ENCODE results near the gene KIAA0930. TPM values are rescaled to one million over a fixed set of nuclear protein-coding genes. Genes with fewer than 3 reads are reported as not detected.

The KIAA0930 gene
- total and polyA plus RNA-seq, 2 of the 4 experiments (the other 2 are of a cell fraction): 25.3 to 34.1 TPM

DNA sequence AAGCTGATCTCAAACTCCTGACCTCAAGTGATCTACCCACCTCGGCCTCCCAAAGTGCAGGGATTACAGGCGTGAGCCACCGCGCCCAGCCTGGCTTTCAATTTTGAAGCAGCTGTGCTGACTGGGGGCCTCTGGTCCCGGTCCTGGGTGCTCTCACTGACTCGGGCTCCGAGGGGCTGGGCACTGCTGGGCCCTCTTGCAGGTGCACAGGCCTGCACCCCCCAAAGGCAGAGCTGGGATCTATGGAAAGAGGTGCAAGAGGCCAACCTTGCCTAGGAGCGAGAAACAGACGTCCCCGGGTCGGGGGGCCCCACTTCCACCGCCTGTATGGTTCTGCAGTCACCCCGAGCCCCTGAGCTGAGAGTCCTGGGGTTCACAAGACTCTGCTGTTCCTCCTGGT, 33.2 kb downstream of the KIAA0930 start:
- H2BK120ac ChIP-seq (ENCODE audit: low read depth, low read length): 0 out of 2 replicates have a peak overlapping the region, but pooled peaks have one; percentile 12

More for the DNA sequence above, 33.2 kb downstream of the KIAA0930 start:
- ATAC-seq (ENCODE audit: low read depth) (no peak), DNase-seq (no peak)
- ChIA-PET CTCF (no interaction called here), POLR2A (ENCODE audit: unreplicated experiment) (no interaction called here)
- peaks cover 14 to 47% of the 10 kb centered on the region in 2 experiments; a peak in 3 of 4 replicates for H3K79me1 ChIP-seq (ENCODE audit: low read depth in 1 of 2, low read length in 2 of 2)
- no peaks in the 10 kb centered on the region for H3K9me3 ChIP-seq (ENCODE audit: control insufficient read depth, insufficient read depth, low read length)
- intact Hi-C loops (cut with micrococcal nuclease): no loop called here
- no peak overlapping the region for H2AFZ ChIP-seq (replicated peaks; ENCODE audit: low read length, poor library complexity)
- peaks cover 21% of the 10 kb centered on the region for H4K20me1 ChIP-seq (ENCODE audit: insufficient read depth, low read length)
- peak overlapping the region; percentile 88 for H2AK5ac ChIP-seq (ENCODE audit: low read depth, low read length)
- no peaks in the 10 kb centered on the region for H3K27me3 ChIP-seq (ENCODE audit: control insufficient read depth, insufficient read depth, low read length)
- no peak overlapping the region for H3K56ac ChIP-seq (ENCODE audit: extremely low read depth, insufficient read depth, low read length)
- H4K91ac ChIP-seq (ENCODE audit: insufficient read depth, low read depth, low read length): peak overlapping the region; percentile 47
- no peak overlapping the region for H3K23ac ChIP-seq (ENCODE audit: low read depth, low read length)
- H3K4ac ChIP-seq (ENCODE audit: low read depth, low read length): peak overlapping the region; percentile 25; the same call in 1 of the 2 replicates
- H3K9me1 ChIP-seq (ENCODE audit: insufficient read depth, low read length): peaks cover 27% of the 10 kb centered on the region
- H4K5ac ChIP-seq (ENCODE audit: low read depth, low read length): no peak overlapping the region
- H4K8ac ChIP-seq (ENCODE audit: low read depth in 2 of 2, low read length in 2 of 2): no peak overlapping the region
- TF ChIP-seq BHLHE40 (IDR thresholded peaks at IDR 0.05; ENCODE audit: low read depth, low read length) (no peak), FOS (IDR thresholded peaks at IDR 0.05; ENCODE audit: low read depth, low read length) (no peak), MXI1 (IDR thresholded peaks at IDR 0.05; ENCODE audit: borderline replicate concordance, low read depth, low read length) (no peak), POLR2A (IDR thresholded peaks at IDR 0.05; ENCODE audit: low read depth, low read length) (no peak), RFX5 (IDR thresholded peaks at IDR 0.05; ENCODE audit: low read depth, low read length) (no peak), NFE2L2 (IDR thresholded peaks at IDR 0.05; ENCODE audit: low read depth, low read length) (no peak)
- TF ChIP-seq, protein P1, sequence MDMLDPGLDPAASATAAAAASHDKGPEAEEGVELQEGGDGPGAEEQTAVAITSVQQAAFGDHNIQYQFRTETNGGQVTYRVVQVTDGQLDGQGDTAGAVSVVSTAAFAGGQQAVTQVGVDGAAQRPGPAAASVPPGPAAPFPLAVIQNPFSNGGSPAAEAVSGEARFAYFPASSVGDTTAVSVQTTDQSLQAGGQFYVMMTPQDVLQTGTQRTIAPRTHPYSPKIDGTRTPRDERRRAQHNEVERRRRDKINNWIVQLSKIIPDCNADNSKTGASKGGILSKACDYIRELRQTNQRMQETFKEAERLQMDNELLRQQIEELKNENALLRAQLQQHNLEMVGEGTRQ (IDR thresholded peaks at IDR 0.05; ENCODE audit: low read depth, low read length): no peak
- TF ChIP-seq, protein P2, sequence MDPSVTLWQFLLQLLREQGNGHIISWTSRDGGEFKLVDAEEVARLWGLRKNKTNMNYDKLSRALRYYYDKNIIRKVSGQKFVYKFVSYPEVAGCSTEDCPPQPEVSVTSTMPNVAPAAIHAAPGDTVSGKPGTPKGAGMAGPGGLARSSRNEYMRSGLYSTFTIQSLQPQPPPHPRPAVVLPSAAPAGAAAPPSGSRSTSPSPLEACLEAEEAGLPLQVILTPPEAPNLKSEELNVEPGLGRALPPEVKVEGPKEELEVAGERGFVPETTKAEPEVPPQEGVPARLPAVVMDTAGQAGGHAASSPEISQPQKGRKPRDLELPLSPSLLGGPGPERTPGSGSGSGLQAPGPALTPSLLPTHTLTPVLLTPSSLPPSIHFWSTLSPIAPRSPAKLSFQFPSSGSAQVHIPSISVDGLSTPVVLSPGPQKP (IDR thresholded peaks at IDR 0.05; ENCODE audit: borderline replicate concordance, low read depth, low read length): no peak
- no peak overlapping the region for H2BK5ac ChIP-seq (ENCODE audit: low read depth, low read length, poor library complexity, severe bottlenecking)
- no peak overlapping the region for H3K9ac ChIP-seq (ENCODE audit: low read depth, low read length)
- H3K4me1 ChIP-seq (ENCODE audit: control insufficient read depth, insufficient read depth, low read length): peaks cover 35% of the 10 kb centered on the region
- no peak overlapping the region for H2BK20ac ChIP-seq (ENCODE audit: low read depth, low read length)
- no peak overlapping the region for H3K27ac ChIP-seq (ENCODE audit: insufficient read depth, low read length)
- H2AK9ac ChIP-seq (replicated peaks; ENCODE audit: low read depth, low read length, poor library complexity): peak overlapping the region; percentile 47
- H2BK15ac ChIP-seq (ENCODE audit: low read depth, low read length): no peak overlapping the region
- no peak overlapping the region for H3K14ac ChIP-seq (replicated peaks; ENCODE audit: low read depth, low read length)
- no peak overlapping the region for H3K4me3 ChIP-seq (ENCODE audit: insufficient read depth, low read depth, low read length)
- dilution Hi-C loops (cut with HindIII; ENCODE audit: low sequenced_read_pairs, unreplicated experiment): no loop called here
- in situ Hi-C loops (cut with MboI; ENCODE audit: low sequenced_read_pairs): no loop called here
- H3K36me3 ChIP-seq (ENCODE audit: control insufficient read depth, insufficient read depth, low read length): peaks cover 27% of the 10 kb centered on the region
- no peak overlapping the region for H3K18ac ChIP-seq (ENCODE audit: low read depth, low read length)
- H3K4me2 ChIP-seq (ENCODE audit: low read depth, low read length): no peak overlapping the region
- 97% methylated on average over 7 of the region's 13 CpGs; no CpG with 5 or more reads in 1 of the 2 experiments for WGBS, 2 experiments (ENCODE audit: extremely low coverage in 2 of 2, insufficient read length in 1 of 2)
- no TSS peak for BruUV-seq (replicated peaks)
